Right atrium auricular region (tissue), 2 donors: ENCODE measurements around the gene ZKSCAN1. TPM values are rescaled to one million over a fixed set of nuclear protein-coding genes. Genes with fewer than 3 reads are reported as not detected.

Source experiments
- DNase-seq: peaks from one replicate; pipeline ENCODE4 v3.0.0-alpha.2; 2019; ENCODE audit warnings: low spot score
- H3K27ac ChIP-seq, 2 donors: fragments of 200-600 bp; sonication (generic); 1 replicate in 1 of 2; 2 replicates in 1 of 2; pipeline ENCODE4 v1.5.1; 2016 to 2019
- H3K27me3 ChIP-seq, 2 donors: fragments of 200-600 bp; sonication (generic); one replicate each; pipeline versions ENCODE4 v1.5.1 to v1.6.0; 2017 to 2019
- H3K36me3 ChIP-seq: fragments of 200-600 bp; sonication (generic); one replicate; pipeline ENCODE4 v1.5.1; 2016
- H3K4me1 ChIP-seq, 2 donors: fragments of 200-600 bp; sonication (generic); one replicate each; pipeline versions ENCODE4 v1.5.1 to v1.6.0; 2017 to 2019
- H3K4me3 ChIP-seq, 2 donors: fragments of 200-600 bp; sonication (generic); 1 replicate in 1 of 2; 2 replicates in 1 of 2; pipeline ENCODE4 v1.5.1; 2017 to 2019; ENCODE audit warnings: mild to moderate bottlenecking in 1 of 2, moderate library complexity in 1 of 2
- H3K9me3 ChIP-seq, 2 donors: fragments of 200-600 bp; sonication (generic); one replicate each; pipeline ENCODE4 v1.5.1; 2019
- total RNA-seq, 2 donors: library from RNA; depleted of rRNA; stranded (reverse); fragments of >200 nt; gene quantifications; one replicate each; pipeline ENCODE4 v1.1.0, GENCODE V29; 2016
- TF ChIP-seq, protein P1 (sequence below), 2 donors: fragments of 200-600 bp; sonication (generic); IDR thresholded peaks; one replicate each; pipeline ENCODE4 v1.5.1; 2019; ENCODE audit warnings: antibody characterized with exemption in 2 of 2

The ZKSCAN1 gene
- total RNA-seq, 2 donors from 2014 or later = 19.8 to 20.0 TPM

DNA sequence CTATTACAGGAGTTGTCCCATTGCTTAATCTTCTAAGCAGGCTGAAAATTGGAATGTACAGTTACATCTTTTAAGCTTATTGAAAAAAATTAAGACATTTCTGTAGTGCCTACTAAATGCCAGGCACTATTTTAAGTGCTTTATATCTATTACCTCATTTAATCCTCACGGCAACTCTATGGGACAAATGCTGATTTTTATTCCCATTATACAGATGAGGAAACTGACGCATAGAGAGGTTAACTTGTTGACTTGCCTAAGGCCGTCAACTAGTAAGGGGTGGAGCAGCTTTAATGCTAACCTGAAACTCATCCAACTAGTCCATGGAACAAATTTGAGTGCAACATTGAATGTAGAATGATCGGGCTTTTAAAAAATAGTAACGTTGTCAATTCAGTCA is 2.5 kb downstream of the ZKSCAN1 start:
- Histone ChIP-seq H3K27ac (no peak overlapping the region), H3K4me1 (peaks cover 0 to 34% of the 10 kb centered on the region in 2 donors), H3K4me3 (no peak overlapping the region), H3K27me3 (no peaks in the 10 kb centered on the region), H3K36me3 (peaks cover 3% of the 10 kb centered on the region), H3K9me3 (no peaks in the 10 kb centered on the region)
- TF ChIP-seq, protein P1, sequence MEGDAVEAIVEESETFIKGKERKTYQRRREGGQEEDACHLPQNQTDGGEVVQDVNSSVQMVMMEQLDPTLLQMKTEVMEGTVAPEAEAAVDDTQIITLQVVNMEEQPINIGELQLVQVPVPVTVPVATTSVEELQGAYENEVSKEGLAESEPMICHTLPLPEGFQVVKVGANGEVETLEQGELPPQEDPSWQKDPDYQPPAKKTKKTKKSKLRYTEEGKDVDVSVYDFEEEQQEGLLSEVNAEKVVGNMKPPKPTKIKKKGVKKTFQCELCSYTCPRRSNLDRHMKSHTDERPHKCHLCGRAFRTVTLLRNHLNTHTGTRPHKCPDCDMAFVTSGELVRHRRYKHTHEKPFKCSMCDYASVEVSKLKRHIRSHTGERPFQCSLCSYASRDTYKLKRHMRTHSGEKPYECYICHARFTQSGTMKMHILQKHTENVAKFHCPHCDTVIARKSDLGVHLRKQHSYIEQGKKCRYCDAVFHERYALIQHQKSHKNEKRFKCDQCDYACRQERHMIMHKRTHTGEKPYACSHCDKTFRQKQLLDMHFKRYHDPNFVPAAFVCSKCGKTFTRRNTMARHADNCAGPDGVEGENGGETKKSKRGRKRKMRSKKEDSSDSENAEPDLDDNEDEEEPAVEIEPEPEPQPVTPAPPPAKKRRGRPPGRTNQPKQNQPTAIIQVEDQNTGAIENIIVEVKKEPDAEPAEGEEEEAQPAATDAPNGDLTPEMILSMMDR (IDR thresholded peaks at IDR 0.05) = no peak
- no peak for DNase-seq

DNA sequence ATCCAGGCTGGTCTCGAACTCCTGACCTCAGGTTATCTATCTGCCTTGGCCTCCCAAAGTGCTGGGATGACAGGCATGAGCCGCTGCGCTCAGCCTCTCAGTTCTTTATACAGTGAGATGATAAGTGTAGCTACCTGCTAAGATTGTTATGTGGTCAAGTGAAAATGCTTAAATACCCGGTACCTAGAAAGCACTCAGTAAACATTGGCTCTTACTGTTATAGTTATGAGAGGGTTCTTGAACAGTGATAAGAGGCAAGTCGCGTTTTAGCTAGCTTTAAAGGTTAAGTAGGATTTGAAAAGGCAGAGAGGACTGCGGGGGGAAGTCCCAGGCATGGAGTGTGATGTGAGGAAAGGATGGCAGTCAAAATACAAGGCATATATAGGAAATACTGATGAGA is 4.5 kb downstream of the ZKSCAN1 start:
- DNase-seq = no peak
- TF ChIP-seq, protein P1 (IDR thresholded peaks at IDR 0.05) = no peak
- no peaks in the 10 kb centered on the region for H3K9me3 ChIP-seq
- H3K4me3 ChIP-seq = no peak overlapping the region
- peaks cover 0 to 34% of the 10 kb centered on the region in 2 donors for H3K4me1 ChIP-seq
- H3K36me3 ChIP-seq = peaks cover 22% of the 10 kb centered on the region
- H3K27me3 ChIP-seq = no peaks in the 10 kb centered on the region
- H3K27ac ChIP-seq = no peak overlapping the region

DNA sequence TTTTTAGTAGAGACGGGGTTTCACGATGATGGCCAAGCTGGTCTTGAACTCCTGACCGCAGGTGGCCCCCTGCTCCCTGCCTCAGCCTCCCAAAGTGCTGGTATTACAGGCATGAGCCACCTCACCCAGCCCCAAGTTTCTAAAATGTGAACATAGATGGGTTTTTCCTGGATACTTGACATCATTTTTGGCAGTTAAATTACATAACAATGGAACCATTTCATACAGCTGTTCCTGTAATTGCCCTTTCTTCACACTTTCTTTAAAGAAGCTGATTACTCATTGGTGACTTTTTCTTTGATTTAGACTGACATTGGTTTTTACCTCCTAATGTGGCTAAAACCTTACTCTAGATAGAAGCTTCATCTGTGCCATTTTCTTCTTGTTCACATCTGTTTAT is 5.9 kb downstream of the ZKSCAN1 start:
- no peak overlapping the region for H3K4me3 ChIP-seq
- H3K27me3 ChIP-seq = no peaks in the 10 kb centered on the region
- peaks cover 33% of the 10 kb centered on the region for H3K36me3 ChIP-seq
- TF ChIP-seq, protein P1 (IDR thresholded peaks at IDR 0.05) = no peak
- no peak overlapping the region for H3K27ac ChIP-seq
- no peak for DNase-seq
- H3K9me3 ChIP-seq = no peaks in the 10 kb centered on the region
- peaks cover 0 to 28% of the 10 kb centered on the region in 2 donors for H3K4me1 ChIP-seq

DNA sequence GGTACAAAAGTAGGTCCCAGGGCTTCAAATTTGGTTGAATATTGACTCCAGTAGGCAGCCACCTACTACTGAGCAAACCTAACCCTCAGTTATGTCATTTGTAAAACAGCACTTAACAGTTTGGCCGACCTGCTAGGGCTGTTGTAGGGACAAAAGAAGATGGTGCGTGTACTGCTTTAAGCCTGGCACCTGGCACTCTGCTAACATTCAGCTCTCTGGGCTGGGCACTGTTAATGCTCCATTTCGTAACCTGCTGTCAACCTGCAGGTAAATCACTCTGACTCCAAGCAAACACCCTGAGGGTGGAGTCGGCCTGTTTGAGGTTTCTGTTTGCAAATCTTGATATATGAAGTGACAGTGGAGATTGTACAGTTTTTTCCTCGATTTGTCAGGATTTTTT is 7.2 kb downstream of the ZKSCAN1 start:
- H3K4me3 ChIP-seq = no peak overlapping the region
- no peaks in the 10 kb centered on the region for H3K27me3 ChIP-seq
- H3K4me1 ChIP-seq = peaks cover 0 to 14% of the 10 kb centered on the region in 2 donors
- H3K36me3 ChIP-seq = peaks cover 42% of the 10 kb centered on the region
- no peak overlapping the region for H3K27ac ChIP-seq
- TF ChIP-seq, protein P1 (IDR thresholded peaks at IDR 0.05) = no peak
- H3K9me3 ChIP-seq = no peaks in the 10 kb centered on the region
- no peak for DNase-seq

DNA sequence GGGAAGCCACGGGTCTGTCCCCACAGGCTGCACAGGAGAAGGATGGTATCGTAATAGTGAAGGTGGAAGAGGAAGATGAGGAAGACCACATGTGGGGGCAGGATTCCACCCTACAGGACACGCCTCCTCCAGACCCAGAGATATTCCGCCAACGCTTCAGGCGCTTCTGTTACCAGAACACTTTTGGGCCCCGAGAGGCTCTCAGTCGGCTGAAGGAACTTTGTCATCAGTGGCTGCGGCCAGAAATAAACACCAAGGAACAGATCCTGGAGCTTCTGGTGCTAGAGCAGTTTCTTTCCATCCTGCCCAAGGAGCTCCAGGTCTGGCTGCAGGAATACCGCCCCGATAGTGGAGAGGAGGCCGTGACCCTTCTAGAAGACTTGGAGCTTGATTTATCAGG is 8.1 kb downstream of the ZKSCAN1 start:
- Histone ChIP-seq H3K4me3 (no peak overlapping the region), H3K27ac (no peak overlapping the region), H3K36me3 (peaks cover 46% of the 10 kb centered on the region), H3K9me3 (no peaks in the 10 kb centered on the region), H3K27me3 (no peaks in the 10 kb centered on the region), H3K4me1 (peaks cover 0 to 10% of the 10 kb centered on the region in 2 donors)
- no peak for DNase-seq
- TF ChIP-seq, protein P1 (IDR thresholded peaks at IDR 0.05) = no peak

DNA sequence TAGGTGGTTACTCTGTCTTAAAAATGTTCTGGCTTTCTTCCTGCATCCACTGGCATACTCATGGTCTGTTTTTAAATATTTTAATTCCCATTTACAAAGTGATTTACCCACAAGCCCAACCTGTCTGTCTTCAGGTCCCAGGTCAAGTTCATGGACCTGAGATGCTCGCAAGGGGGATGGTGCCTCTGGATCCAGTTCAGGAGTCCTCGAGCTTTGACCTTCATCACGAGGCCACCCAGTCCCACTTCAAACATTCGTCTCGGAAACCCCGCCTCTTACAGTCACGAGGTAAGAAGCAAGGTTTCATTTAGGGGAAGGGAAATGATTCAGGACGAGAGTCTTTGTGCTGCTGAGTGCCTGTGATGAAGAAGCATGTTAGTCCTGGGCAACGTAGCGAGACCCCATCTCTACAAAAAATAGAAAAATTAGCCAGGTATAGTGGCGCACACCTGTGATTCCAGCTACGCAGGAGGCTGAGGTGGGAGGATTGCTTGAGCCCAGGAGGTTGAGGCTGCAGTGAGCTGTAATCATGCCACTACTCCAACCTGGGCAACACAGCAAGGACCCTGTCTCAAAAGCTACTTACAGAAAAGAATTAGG is 8.7 kb downstream of the ZKSCAN1 start:
- H3K4me3 ChIP-seq = no peak overlapping the region
- H3K9me3 ChIP-seq = no peaks in the 10 kb centered on the region
- peaks cover 46% of the 10 kb centered on the region for H3K36me3 ChIP-seq
- DNase-seq = no peak
- H3K27ac ChIP-seq = no peak overlapping the region
- TF ChIP-seq, protein P1 (IDR thresholded peaks at IDR 0.05) = no peak
- no peaks in the 10 kb centered on the region for H3K27me3 ChIP-seq
- peaks cover 0 to 10% of the 10 kb centered on the region in 2 donors for H3K4me1 ChIP-seq
